SK-MEL-5 (cell line): ENCODE data around the gene NRG3. TPM values are rescaled to one million over a fixed set of nuclear protein-coding genes. Genes with fewer than 3 reads are reported as not detected.

ENCODE experiments used
- DNase-seq: peaks from one replicate; pipeline ENCODE4 v3.0.0-alpha.2; 2016; ENCODE audit warnings: low read depth, low spot score
- in situ Hi-C: cut with HindIII; loops from 2 replicates; pipeline ENCODE4 v1.10.0; 2016; ENCODE audit warnings: low sequenced_read_pairs, high pct_unique_total_duplicates, low pct_unique_long_range_greater_than_20kb
- total RNA-seq: library from RNA; depleted of rRNA; stranded (reverse); fragments of >200 nt; shearing (Covaris generic); gene quantifications from 2 replicates; pipeline ENCODE4 v1.2.3, GENCODE V29; 2014

The NRG3 gene
- total RNA-seq, 1 experiment from 2014 or later = 4.6 TPM

DNA sequence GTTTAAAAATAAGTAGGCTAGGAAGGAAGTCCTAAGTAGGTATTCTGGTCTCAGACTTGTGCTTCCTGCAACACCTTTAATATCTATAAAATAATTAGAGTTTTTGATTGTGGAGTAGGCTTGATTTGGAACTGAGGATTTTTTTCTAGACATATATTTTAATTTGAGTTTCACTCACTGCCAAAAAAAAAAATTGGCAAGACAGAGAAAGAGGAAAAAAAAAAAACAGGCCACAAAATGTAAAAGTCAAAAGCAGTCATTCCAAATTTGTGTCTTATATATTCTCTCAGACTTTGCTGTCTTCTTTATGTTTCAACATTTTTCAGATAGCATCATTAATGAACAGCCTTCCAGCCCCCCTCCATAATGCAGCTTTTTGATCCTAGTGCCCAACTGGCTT lies 346.1 kb downstream of the NRG3 start:
- DNase-seq = no peak
- in situ Hi-C loops = no loop called here

DNA sequence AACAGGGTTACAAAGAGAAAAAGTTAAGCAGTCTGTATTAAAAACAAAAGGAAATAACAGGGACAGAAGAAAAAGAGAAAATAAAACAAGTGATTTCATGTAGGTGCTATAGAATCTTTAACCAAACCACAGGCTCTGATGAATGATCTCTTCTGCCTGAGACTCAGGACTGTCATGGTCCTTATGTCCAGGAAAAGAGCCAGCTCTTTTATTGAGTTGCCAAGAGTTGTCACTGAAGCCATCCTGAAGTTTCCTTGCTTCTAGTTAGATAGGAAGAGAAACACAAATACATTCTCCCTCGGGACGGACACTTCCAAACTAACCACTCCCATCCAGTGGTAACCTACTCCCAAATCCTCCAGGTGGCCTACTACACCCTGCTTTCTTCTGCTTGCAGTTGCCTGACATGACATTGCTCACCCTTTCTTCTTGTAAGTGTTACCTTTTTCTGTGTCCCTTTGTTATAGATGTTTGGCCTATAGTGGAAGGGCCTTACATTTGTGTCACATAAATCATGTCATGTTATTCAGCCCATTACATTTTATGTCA lies 346.7 kb downstream of the NRG3 start:
- in situ Hi-C loops = no loop called here
- DNase-seq = no peak

- no peak for DNase-seq
- in situ Hi-C loops = no loop called here
Observed at GRCh38 chr10:82228701-82229100, 353.7 kb downstream of the NRG3 start.

- no peak for DNase-seq
- in situ Hi-C loops = no loop called here
Observed at GRCh38 chr10:82234173-82234572, 359.2 kb downstream of the NRG3 start.

- DNase-seq = no peak
- in situ Hi-C loops = no loop called here
Observed at GRCh38 chr10:82236084-82236731, 361.2 kb downstream of the NRG3 start.

- in situ Hi-C loops = no loop called here
Observed at GRCh38 chr10:82238291-82238690, 363.3 kb downstream of the NRG3 start.

GRCh38 chr10:82240408-82240807 lies 365.4 kb downstream of the NRG3 start:
- in situ Hi-C loops = no loop called here
- DNase-seq = no peak

More at GRCh38 chr10:82238291-82238690, 363.3 kb downstream of the NRG3 start:
- no peak for DNase-seq

- DNase-seq = no peak
- in situ Hi-C loops = no loop called here
Observed at GRCh38 chr10:82242778-82243177, 367.8 kb downstream of the NRG3 start.

GRCh38 chr10:82245157-82245556 lies 370.2 kb downstream of the NRG3 start:
- in situ Hi-C loops = no loop called here
- DNase-seq = no peak

GRCh38 chr10:82245906-82246560 lies 371.0 kb downstream of the NRG3 start:
- in situ Hi-C loops = no loop called here
- no peak for DNase-seq

DNA sequence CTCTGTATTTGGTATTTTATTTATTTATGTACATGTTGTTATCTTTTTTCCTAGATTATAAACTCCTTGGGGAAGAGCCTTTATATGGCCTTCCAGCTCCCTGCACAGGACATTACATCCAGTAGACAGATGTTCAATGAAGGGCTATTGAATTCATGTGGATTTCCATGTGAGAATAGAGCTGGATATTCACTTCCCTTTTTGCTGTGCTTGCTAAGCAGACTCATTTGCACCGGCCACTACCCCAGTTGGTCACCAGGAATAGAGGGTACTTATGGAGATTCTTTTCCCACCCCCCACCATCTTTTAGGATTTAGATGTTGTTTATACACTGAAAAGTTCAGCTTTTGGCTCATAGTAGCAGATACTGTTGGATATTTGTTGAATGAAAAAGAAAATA lies 374.1 kb downstream of the NRG3 start:
- in situ Hi-C loops = no loop called here
- DNase-seq = no peak

- no peak for DNase-seq
- in situ Hi-C loops = no loop called here
Observed at GRCh38 chr10:82251222-82251906, 376.4 kb downstream of the NRG3 start.

- no peak for DNase-seq
- in situ Hi-C loops = no loop called here
Observed at GRCh38 chr10:82252081-82252480, 377.1 kb downstream of the NRG3 start.

GRCh38 chr10:82254237-82254636 lies 379.2 kb downstream of the NRG3 start:
- in situ Hi-C loops = no loop called here
- no peak for DNase-seq

- DNase-seq = no peak
- in situ Hi-C loops = no loop called here
Observed at GRCh38 chr10:82256275-82256674, 381.3 kb downstream of the NRG3 start.

GRCh38 chr10:82266438-82266837 lies 391.4 kb downstream of the NRG3 start:
- in situ Hi-C loops = no loop called here
- DNase-seq = no peak

DNA sequence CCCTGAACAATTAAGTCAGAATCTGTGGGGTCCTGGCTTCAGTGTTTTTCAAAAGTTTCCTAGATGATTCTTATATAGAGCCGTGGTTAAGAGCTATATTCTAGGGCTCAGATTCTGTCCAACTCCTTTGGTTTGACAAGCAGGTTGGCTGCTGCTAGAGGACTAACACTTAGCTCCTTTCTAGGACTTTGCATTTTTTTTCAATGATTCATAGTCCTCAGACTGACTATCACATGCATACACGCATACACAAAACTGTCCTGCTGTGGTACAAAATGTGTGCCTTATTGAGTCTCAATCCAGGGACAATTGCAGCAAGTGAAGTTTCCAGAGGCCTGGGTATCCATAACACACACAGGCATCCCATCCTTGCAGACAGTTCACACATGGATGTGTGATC lies 392.0 kb downstream of the NRG3 start:
- in situ Hi-C loops = no loop called here
- DNase-seq = no peak

- no peak for DNase-seq
- in situ Hi-C loops = no loop called here
Observed at GRCh38 chr10:82267465-82267864, 392.5 kb downstream of the NRG3 start.

DNA sequence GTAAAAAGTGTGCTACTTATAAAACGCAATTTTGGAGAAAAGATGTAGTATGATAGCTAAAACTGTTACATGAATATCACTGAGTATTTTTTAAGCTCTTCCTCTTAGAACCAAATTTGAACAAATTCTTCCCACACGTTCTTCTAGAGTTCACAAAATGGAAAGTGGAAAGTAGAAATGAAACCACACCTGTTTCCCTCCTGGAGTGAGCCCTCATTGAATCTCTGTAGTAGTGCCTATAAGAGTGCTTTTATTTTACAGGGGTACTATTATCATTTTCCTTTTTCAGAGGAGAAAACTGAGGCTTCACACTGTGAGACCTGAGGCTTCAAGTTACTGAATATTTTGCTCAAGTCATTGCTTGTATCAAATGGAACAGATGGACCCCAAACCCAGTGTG lies 393.0 kb downstream of the NRG3 start:
- no peak for DNase-seq
- in situ Hi-C loops = no loop called here
